Activated T-cell treated with anti-CD3 and anti-CD28 coated beads, Interleukin-2, amount 50 U/mL, for 72 hours (primary cell): ENCODE measurements around the gene POLA2. TPM values are rescaled to one million over a fixed set of nuclear protein-coding genes. Genes with fewer than 3 reads are reported as not detected.

ENCODE experiments used
- ATAC-seq, 2 donors: fragments of 150-1000 bp; cut with Tn5 transposase; replicated peaks in 1 of 2; 2 replicates each; pipeline ENCODE4 v1.10.0; 2021; ENCODE audit warnings: moderate library complexity in 2 of 2, mild to moderate bottlenecking in 1 of 2
- DNase-seq, 2 donors: peaks; one replicate each; pipeline ENCODE4 v3.0.0; 2021 to 2022; ENCODE audit warnings: mixed read lengths in 1 of 2
- H3K27ac Mint-ChIP-seq: one replicate; pipeline ENCODE4 v1.8.0; 2022; ENCODE audit warnings: mild to moderate bottlenecking, moderate library complexity, mixed read lengths
- H3K27me3 Mint-ChIP-seq: one replicate; pipeline ENCODE4 v1.8.0; 2022; ENCODE audit warnings: low read depth, mixed read lengths
- H3K36me3 Mint-ChIP-seq, 2 donors: one replicate each; pipeline ENCODE4 v1.8.0; 2022; ENCODE audit warnings: mixed read lengths in 2 of 2, mild to moderate bottlenecking in 1 of 2; ENCODE audit not compliant: insufficient read depth in 2 of 2
- H3K4me1 Mint-ChIP-seq: one replicate; pipeline ENCODE4 v1.8.0; 2022; ENCODE audit warnings: low read depth, mixed read lengths
- H3K4me3 Mint-ChIP-seq, 2 donors: one replicate each; pipeline ENCODE4 v1.8.0; 2022; ENCODE audit warnings: mild to moderate bottlenecking in 2 of 2, mixed read lengths in 2 of 2, moderate library complexity in 2 of 2
- H3K9me3 Mint-ChIP-seq, 2 donors: one replicate each; pipeline ENCODE4 v1.8.0; 2022; ENCODE audit warnings: mixed read lengths in 2 of 2
- total RNA-seq, 2 donors: library from RNA; stranded (reverse); gene quantifications; one replicate each; pipeline ENCODE4 v1.2.3, GENCODE V29; 2022

Gene POLA2
- total RNA-seq, 2 donors from 2014 or later: 54.2 to 67.0 TPM

DNA sequence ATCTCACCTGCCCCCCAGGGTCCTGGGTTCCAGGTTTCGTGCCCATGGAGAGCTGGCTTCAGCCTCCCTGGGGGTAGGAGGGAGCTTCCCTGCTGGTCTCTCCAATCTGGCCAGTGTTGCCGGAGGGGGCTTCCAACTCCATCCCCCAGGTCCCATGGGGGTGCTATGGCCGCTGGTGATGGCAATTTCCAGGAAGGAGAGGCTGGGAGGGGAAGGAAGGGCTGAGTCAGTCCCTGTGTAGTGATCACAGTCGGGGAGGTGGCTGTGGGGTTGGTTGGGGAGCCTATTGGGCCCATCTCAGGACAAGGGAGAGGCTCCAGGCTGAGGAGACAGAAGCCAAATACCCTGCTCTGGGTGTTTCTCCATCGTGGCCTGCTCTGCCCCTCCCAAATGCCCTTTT lies 47.2 kb downstream of the POLA2 start:
- DNase-seq (no peak), ATAC-seq (no peak)
- H3K27me3 Mint-ChIP-seq: peaks cover 7% of the 10 kb centered on the region
- peaks cover 2% of the 10 kb centered on the region in 2 donors for H3K36me3 Mint-ChIP-seq
- no peak overlapping the region for H3K4me3 Mint-ChIP-seq
- peaks cover 3% of the 10 kb centered on the region for H3K4me1 Mint-ChIP-seq
- no peaks in the 10 kb centered on the region for H3K9me3 Mint-ChIP-seq
- no peak overlapping the region for H3K27ac Mint-ChIP-seq

DNA sequence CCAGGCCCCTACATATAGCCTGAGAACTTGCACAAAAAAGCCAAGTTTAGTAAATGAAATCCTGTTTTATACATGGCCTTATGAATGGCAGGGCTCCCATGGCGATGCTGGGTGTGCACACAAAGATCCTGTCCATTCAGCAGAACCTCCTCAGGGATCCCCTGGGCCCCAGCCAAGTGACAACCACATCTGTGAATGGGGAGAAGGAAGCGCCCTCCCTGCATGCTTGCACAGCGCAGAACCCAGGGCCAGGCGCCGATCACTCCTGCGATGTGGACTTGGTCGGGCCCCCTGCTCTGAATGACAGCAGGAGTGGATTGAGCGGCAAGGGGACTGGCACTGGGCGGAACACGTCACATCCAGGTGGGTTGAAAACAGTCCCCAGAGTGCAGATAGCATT lies 48.5 kb downstream of the POLA2 start:
- H3K27ac Mint-ChIP-seq: no peak overlapping the region
- DNase-seq: no peak
- no peak for ATAC-seq
- H3K4me3 Mint-ChIP-seq: no peak overlapping the region
- peaks cover 12% of the 10 kb centered on the region for H3K27me3 Mint-ChIP-seq
- H3K36me3 Mint-ChIP-seq: no peaks in the 10 kb centered on the region
- H3K9me3 Mint-ChIP-seq: no peaks in the 10 kb centered on the region
- peaks cover 7% of the 10 kb centered on the region for H3K4me1 Mint-ChIP-seq

DNA sequence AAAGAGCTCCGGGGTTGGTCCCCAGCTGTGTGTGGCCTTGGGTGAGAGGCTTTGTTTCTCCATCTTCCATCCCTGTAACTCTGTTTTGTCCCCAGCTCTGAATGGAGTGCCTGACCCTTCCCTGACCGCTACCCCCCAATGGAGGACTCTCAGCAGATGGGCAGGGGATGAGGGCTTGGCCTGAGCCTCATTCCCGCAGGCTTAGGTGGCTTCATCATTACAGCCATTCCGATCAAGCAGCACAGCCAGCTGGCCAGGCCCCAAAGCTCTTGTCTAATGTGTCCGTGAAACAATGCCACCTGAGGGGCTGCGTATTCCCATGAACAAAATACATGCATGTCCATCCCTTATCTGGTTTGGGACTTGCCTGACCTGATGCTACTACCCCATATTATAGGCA lies 49.0 kb downstream of the POLA2 start:
- no peak overlapping the region for H3K27ac Mint-ChIP-seq
- H3K4me3 Mint-ChIP-seq: no peak overlapping the region
- H3K36me3 Mint-ChIP-seq: no peaks in the 10 kb centered on the region
- no peak for DNase-seq
- no peak for ATAC-seq
- H3K27me3 Mint-ChIP-seq: peaks cover 12% of the 10 kb centered on the region
- H3K4me1 Mint-ChIP-seq: peaks cover 10% of the 10 kb centered on the region
- H3K9me3 Mint-ChIP-seq: no peaks in the 10 kb centered on the region

DNA sequence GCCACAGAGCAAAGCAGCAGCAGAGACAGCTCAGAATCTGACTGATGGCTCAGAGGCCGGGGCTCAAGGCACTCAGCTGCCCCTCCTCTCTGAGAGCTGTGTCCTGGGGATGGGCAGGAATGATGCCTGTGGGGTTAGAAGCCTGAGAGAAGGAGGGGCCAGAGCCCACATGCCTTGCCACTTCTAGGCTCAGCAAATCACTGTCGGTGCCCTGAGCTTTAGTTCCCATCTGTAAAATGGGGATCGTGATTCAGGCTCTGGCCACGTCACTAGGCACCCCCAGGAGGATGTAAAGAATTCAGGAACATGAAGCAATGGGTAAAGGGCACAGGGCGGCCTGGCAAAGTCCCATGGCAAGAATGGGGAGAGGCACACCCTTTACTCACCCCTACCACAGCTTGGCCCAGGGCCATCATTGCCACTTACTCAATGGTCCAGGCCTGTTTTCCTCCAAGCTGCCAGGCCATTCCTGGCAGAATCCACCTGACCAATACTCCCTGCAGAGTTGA lies 49.5 kb downstream of the POLA2 start:
- ATAC-seq (no peak), DNase-seq (no peak)
- Mint-ChIP-seq H3K27ac (no peak overlapping the region), H3K4me1 (peaks cover 15% of the 10 kb centered on the region), H3K9me3 (no peaks in the 10 kb centered on the region), H3K36me3 (no peaks in the 10 kb centered on the region), H3K4me3 (no peak overlapping the region), H3K27me3 (peaks cover 17% of the 10 kb centered on the region)

DNA sequence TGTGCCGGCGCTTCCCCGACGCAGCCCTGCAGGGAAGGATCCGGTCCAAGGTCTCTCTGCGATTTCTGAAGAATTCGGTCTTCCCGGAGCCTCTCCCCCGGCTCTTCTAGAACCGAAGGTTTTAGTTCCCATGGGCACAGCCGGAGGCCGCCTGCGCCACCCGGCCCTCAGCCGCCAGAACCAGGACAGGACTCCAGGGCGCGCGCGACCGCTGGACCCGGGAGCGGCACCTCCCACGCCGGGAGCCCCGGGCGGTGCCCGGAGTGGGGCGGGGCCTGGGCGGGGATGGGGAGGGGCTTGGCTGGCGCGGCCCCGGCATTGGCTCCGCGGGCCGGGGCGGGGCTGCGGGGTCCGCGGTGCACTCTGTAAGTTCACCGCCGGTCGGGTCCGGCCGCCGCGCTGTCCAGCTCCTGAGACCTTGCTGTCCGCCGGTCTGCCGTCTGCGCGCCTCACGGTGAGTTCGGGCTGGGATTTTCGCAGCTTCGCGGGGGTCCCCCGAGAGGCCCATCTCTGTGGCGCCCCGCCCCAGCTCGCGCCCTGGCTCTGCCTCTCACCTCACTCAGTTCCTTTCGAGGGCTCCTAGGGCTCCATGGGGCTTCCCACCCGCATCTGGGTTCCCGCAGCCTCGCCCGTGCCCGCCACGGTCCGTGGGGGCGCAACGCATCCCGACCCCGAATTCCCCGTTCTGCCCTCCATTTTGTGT lies 52.9 kb downstream of the POLA2 start, which contains the start of gene CDC42EP2:
Gene CDC42EP2, plus strand, starts transcription at position 366 of the 703 bp plus-strand sequence. CDS start 6,033 bp downstream, outside the sequence.
- no peaks in the 10 kb centered on the region for H3K9me3 Mint-ChIP-seq
- DNase-seq: peak; percentile 68 to 82
- H3K27me3 Mint-ChIP-seq: peaks cover 21% of the 10 kb centered on the region
- peak within 1 kb of the TSS; percentile 77 to 80 for H3K4me3 Mint-ChIP-seq
- H3K36me3 Mint-ChIP-seq: no peaks in the 10 kb centered on the region
- peak; percentile 91 to 93 for ATAC-seq
- peaks cover 16% of the 10 kb centered on the region for H3K4me1 Mint-ChIP-seq
- H3K27ac Mint-ChIP-seq: no peak within 1 kb of the TSS

DNA sequence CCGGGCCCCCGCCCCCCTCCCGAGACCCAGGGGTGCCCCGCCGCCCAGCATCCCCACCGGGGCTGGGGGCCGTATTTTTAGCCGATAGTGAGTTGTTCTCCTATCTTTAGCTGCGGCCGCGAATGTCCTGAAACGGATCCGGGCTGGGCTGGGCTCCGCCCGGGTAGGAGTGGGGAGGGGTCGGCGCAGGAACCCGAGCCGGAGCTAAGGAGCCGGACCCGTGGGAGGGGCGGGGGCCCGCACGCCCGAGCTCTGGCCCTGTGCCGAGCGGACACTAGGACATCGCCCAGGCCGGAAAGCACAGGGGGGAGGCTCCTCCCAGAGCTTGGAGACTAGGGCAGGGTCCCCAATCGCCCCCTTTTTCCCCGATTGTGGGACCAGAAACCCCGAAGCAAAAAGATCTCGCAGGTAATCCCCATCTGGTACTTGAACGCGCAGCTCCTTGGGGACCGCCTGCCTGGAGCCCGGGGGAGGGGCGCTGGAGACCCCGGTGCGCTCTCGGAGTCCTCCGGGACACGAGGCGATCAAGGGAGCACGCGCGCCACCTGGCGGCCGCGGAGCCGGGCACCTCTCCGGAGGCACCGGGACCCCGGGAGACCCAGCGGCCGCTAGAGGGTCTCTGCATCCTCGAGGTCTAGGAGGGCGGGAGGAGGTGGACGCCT lies 53.6 kb downstream of the POLA2 start:
- ATAC-seq (peak; percentile 72 to 75), DNase-seq (peak; percentile 87 to 90)
- H3K27ac Mint-ChIP-seq: no peak overlapping the region
- peak overlapping the region; percentile 77 to 80 for H3K4me3 Mint-ChIP-seq
- peaks cover 21% of the 10 kb centered on the region for H3K27me3 Mint-ChIP-seq
- H3K4me1 Mint-ChIP-seq: peaks cover 16% of the 10 kb centered on the region
- no peaks in the 10 kb centered on the region for H3K9me3 Mint-ChIP-seq
- H3K36me3 Mint-ChIP-seq: no peaks in the 10 kb centered on the region

DNA sequence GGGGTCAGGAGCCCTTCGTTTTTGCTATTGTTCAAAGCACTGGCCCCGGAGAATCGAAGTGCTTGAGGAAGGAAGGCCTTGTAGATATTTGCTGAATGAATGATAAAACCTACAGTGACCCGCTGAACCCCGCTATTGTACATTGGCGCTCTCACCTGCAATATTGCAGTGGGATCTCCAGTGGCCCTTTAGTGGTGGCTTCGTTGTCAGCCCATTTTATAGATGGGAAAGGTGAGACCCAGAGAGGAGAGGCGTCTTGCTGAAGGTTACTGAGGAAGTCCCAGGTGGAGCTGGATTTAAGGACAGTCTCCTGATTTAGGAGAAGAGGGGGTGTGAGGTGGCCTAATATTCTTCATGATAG lies 54.1 kb downstream of the POLA2 start:
- no peaks in the 10 kb centered on the region for H3K9me3 Mint-ChIP-seq
- H3K36me3 Mint-ChIP-seq: no peaks in the 10 kb centered on the region
- H3K27me3 Mint-ChIP-seq: peaks cover 21% of the 10 kb centered on the region
- H3K4me3 Mint-ChIP-seq: peak overlapping the region; percentile 77 to 80
- no peak for DNase-seq
- peaks cover 16% of the 10 kb centered on the region for H3K4me1 Mint-ChIP-seq
- ATAC-seq: no peak
- H3K27ac Mint-ChIP-seq: no peak overlapping the region

DNA sequence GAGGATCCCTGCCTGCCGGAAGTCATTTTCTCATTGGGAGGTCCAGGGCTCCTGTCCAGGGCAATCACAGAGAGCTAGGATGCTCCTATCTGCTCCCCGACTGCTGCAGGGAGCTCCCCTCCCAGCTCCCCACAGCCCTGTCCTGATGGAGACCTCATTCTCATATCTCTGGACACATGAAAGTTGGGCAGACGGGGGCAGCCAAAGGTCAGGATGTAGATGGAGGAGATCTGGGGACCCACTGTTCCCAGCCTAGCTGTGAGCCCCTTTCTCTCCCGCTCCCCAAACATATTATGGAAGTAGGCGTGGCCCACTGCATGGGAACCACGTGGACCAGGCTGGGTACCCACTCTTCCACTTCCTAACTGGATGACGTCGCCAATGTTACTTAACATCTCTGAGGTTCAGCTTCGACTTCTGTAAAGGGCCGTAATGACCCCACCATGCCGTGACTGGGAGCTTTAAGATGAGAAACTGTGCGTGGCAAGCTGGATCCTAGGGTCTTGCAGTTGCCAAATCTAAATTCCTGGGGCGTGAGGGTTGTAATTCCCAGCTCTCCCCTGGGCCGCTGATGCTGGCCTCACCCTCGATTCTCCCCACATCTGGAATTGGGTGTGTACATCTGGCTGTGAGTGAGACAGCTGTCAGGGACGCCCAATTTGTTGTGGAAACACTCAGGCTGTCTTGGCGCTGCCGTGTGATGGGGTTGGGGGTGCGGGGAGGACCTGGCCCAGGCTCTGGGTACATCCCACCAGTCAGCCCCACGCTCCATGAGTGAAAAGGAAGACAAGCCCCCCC lies 54.7 kb downstream of the POLA2 start:
- H3K9me3 Mint-ChIP-seq: no peaks in the 10 kb centered on the region
- peak overlapping the region; percentile 77 to 80 for H3K4me3 Mint-ChIP-seq
- no peak for DNase-seq
- H3K27ac Mint-ChIP-seq: no peak overlapping the region
- H3K27me3 Mint-ChIP-seq: peaks cover 21% of the 10 kb centered on the region
- H3K4me1 Mint-ChIP-seq: peaks cover 16% of the 10 kb centered on the region
- no peaks in the 10 kb centered on the region for H3K36me3 Mint-ChIP-seq
- ATAC-seq: no peak

DNA sequence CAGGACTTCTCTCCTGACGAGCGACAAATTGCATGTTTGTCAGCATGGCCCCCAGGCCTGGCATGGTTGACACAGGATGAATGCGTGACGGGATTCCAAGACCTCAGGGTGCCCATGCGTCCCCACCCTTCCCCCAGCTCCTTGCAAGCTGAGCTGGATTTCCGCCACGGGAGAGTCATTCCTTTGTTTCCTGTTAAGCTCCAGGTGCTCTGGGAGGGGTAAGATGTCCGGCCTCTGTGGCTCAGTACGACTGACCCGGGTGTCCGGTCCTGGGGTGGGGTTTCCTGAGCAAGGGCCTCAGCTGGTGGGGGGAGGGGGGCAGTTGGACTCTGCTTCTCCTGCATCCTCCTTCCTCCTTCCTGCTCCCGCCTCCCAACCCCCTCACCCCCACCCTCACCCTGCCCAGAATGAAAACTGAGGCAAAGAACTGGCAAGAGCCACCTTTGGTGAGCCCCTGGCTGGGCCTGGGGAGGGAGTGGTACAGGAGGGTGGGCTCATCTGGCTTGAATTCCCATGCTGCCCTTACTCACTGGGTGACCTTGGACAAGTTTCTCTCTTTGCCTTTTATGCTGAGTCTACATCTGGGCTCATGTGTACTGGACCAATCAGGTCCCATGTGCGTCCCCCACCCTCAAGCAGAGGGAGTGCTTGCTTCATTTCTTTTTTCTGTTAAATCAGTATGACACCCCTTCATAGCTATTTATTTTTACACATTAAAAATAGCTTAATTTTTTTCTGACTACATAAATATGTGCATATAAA lies 55.4 kb downstream of the POLA2 start:
- Mint-ChIP-seq H3K4me1 (peaks cover 16% of the 10 kb centered on the region), H3K27me3 (peaks cover 21% of the 10 kb centered on the region), H3K4me3 (no peak overlapping the region), H3K27ac (no peak overlapping the region), H3K36me3 (no peaks in the 10 kb centered on the region), H3K9me3 (no peaks in the 10 kb centered on the region)
- no peak for DNase-seq
- no peak for ATAC-seq

DNA sequence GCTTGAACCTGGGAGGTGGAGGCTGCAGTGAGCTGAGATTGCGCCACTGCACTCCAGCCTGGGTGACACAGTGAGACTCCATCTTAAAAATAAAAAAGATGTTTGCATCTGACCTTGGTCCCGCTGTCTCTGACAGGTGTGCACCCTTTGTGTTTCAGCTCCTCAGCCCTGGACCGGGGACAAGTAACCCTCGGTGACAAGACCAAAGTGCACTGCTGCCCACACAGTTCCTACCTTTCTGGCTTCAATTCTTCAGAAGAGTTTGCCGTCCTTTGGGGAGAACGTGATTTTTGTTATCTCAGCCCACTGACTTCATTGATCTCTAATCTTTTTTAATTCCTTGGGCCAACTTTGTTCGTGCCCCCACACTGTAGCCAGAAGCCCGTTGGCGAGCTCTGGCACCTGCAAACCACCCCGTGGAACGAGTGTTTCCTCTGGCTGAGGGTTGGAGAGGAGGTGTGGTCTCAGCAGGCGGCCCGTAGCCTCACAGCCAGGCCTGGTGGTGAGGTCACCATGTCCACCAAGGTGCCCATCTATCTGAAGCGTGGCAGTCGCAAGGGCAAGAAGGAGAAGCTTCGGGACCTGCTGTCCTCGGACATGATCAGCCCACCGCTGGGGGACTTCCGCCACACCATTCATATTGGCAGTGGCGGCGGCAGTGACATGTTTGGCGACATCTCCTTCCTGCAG lies 58.8 kb downstream of the POLA2 start:
- Mint-ChIP-seq H3K4me3 (no peak overlapping the region), H3K9me3 (no peaks in the 10 kb centered on the region), H3K36me3 (no peaks in the 10 kb centered on the region), H3K27me3 (peaks cover 10% of the 10 kb centered on the region), H3K4me1 (peaks cover 8% of the 10 kb centered on the region), H3K27ac (no peak overlapping the region)
- DNase-seq: no peak
- no peak for ATAC-seq

DNA sequence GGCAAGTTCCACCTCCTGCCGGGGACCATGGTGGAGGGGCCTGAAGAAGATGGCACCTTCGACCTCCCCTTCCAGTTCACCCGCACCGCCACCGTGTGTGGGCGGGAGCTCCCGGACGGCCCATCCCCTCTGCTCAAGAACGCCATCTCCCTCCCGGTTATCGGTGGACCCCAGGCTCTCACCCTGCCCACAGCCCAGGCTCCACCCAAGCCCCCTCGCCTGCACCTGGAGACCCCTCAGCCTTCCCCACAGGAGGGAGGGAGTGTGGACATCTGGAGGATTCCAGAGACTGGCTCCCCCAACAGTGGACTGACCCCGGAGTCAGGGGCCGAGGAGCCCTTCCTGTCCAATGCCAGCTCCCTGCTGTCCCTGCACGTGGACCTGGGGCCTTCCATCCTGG lies 59.3 kb downstream of the POLA2 start:
- Mint-ChIP-seq H3K9me3 (no peaks in the 10 kb centered on the region), H3K27ac (no peak overlapping the region)

DNA sequence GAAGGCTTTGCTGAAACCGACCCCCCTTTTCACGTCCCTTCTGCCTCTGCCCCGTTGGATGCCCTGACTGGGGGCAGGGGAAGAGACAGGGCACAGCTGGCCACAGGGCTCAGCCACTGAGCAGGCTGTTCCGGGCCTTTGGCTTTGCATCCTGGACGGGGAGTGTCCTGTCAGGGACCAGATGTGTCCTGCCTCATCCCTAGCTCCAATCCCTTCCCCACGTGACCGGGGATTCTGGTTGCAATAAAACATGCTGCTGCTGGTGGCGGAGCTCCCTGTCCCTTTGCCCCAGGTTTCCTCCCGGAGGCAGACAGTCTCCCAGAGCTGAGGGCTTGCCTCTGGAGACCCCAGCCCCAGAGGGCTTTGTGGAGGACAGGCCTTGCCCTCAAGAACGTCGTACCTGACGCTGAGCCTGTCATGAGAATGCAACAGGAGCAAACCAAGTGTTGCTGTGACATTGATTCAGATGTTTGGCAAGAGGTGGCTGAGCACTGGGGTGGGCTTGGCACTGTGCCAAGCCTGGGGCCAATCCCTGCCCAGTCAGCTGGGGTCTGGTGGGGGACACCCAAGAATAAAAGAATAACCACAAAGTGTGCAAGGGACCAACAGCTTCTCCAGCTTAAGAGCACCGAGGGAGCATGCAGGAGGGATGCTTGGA lies 60.2 kb downstream of the POLA2 start:
- Mint-ChIP-seq H3K4me1 (no peaks in the 10 kb centered on the region), H3K36me3 (no peaks in the 10 kb centered on the region), H3K4me3 (no peak overlapping the region), H3K9me3 (no peaks in the 10 kb centered on the region), H3K27ac (no peak overlapping the region), H3K27me3 (no peaks in the 10 kb centered on the region)
- DNase-seq: no peak
- ATAC-seq: no peak

More for the DNA sequence above, 59.3 kb downstream of the POLA2 start:
- Mint-ChIP-seq H3K27me3 (peaks cover 6% of the 10 kb centered on the region), H3K4me3 (no peak overlapping the region), H3K4me1 (peaks cover 2% of the 10 kb centered on the region), H3K36me3 (no peaks in the 10 kb centered on the region)
- DNase-seq (no peak), ATAC-seq (no peak)
